AG09319 (cell line): ENCODE data around the gene KAT6B.

Experiments used
- DNase-seq: peaks from one replicate; pipeline ENCODE4 v3.0.0-alpha.2; 2010; ENCODE audit warnings: low read depth; ENCODE audit errors: extremely low read depth
- TF ChIP-seq, protein P1 (sequence below): IDR thresholded peaks from 2 replicates; pipeline ENCODE4 v1.5.1; 2011; ENCODE audit warnings: low read depth, mild to moderate bottlenecking, inconsistent platforms, low read length, moderate library complexity

The KAT6B gene

DNA sequence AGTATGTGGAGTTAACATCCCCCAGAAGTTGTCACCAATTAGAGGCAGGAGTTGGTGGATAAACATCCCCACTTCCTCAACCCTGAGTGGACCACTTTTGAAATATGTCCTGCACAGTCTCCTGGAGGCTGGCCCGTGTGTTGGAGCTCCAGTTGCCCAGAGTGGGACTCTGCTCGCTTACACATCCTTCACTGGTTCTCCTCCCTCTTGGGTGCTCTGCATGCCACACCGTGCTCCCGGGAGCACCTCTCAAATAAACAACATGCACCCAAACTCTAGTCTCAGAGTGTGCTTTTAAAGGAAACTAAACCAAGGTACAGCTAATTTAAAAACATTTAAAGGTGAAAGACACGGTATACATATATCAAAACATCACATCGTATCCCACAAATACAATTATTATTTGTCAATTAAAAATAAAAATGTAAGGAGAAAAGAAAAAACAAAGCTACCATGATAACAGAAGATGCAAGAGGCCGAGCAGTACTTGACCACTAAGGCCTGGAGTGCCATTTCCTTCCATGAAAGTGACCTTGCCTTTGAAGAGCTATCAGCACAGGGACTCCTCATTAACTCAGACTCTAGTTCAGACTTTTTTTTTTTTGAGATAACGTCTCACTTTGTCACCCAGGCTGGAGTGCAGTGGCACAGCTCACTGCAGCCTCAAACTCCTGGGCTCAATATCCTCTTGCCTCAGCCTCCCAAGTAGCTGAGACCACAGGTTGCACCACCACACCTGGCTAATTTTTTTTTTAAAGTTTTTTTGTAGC lies 237.2 kb downstream of the KAT6B start:
- no peak for DNase-seq
- TF ChIP-seq, protein P1, sequence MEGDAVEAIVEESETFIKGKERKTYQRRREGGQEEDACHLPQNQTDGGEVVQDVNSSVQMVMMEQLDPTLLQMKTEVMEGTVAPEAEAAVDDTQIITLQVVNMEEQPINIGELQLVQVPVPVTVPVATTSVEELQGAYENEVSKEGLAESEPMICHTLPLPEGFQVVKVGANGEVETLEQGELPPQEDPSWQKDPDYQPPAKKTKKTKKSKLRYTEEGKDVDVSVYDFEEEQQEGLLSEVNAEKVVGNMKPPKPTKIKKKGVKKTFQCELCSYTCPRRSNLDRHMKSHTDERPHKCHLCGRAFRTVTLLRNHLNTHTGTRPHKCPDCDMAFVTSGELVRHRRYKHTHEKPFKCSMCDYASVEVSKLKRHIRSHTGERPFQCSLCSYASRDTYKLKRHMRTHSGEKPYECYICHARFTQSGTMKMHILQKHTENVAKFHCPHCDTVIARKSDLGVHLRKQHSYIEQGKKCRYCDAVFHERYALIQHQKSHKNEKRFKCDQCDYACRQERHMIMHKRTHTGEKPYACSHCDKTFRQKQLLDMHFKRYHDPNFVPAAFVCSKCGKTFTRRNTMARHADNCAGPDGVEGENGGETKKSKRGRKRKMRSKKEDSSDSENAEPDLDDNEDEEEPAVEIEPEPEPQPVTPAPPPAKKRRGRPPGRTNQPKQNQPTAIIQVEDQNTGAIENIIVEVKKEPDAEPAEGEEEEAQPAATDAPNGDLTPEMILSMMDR: no peak

DNA sequence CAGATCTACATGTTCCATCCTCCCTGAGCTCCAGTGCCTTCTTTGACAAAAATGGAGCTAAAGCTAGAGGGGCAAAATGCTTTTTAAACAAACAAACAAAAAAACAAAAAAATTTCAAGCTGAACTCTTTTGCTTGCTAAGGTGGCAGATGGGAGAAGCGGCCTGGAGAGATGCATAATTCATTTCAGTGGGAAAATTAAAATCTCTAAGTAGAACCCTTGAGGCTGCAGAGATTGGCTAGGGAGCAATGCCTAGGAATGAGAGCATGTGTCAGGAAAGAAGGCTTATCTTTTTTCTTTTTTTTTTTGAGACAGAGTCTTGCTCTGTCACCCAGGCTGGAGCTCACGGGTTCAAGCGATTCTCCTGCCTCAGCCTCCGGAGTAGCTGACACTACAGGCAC lies 238.7 kb downstream of the KAT6B start:
- TF ChIP-seq, protein P1: no peak

DNA sequence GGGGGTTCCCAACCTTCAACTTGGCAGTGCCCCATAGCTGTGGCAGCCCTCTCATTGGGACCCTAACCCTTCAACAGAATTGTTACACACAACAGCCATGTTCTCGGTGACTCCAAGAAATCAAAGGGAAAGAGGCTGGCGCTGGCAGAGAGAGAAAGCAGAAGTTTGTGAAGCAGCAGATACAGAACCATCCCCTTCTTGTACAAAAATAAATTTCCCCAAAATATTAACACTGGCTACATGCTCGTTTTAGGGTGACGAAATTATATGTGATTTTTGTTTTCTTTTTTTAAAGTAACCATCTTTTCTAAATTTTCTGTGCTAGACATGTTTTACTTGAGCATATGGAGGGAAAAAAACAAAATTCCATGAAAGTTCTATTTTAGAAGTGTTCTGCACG lies 239.9 kb downstream of the KAT6B start:
- TF ChIP-seq, protein P1: no peak
- DNase-seq: no peak

More for the DNA sequence above, 238.7 kb downstream of the KAT6B start:
- DNase-seq: no peak

DNA sequence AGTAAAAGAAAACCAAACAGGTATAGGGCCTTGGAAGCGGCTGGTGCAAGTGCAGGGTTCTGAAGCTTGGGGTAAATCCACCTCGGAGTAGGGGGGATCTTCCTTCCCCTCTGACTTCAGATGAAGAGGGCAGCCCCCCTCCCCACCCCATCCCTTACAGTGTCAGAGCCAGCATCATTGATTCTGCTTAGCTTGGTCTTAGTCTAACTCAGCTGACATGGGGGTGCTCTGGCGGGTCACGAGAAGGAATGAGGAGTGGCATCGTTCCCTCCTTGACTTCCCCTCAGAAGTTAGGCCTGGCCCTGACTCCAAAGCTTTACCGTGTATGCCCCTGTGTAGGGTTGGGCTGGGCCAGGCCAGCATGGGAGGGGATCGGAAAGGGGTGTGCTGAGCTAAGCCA lies 240.9 kb downstream of the KAT6B start:
- no peak for DNase-seq
- TF ChIP-seq, protein P1: no peak

DNA sequence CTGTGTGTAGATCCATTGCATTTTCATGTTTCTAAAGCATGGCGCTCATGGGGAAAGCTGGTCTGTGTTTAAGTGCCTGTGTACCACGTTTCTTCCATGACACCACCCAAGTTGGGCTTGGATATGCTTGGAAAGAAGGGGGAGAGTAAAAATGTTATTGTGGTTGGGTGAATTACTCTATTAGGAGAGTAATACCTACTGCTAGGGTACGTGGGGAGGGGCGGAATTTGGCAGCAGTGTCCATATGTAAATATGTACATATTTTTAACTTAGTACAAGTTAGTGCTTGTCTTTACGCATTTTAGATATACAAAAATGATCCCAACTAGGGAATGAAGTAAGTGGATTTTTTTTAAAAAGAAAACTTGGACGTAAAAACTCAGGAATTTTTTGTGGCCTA lies 242.1 kb downstream of the KAT6B start:
- DNase-seq: no peak
- TF ChIP-seq, protein P1: no peak

DNA sequence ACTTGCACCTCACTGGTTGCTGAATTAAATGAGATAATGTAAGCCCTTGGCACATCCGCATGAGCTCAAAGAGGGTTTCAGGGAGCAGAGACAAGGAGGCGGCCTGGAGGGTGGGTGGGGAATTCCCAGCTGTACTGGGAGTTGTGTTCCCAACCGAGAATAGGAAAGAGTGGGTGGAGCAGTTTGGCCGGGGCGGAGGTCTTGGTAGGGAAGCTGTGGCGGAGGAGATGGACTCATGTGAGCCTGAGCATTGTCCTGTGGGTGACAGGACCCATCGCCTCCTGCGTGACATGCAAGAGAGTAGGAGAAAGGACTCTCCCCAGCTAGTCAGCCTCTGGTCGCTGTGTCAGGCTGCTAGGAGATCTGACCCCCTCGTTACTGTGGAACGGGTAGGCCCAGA lies 244.1 kb downstream of the KAT6B start:
- TF ChIP-seq, protein P1: no peak
- no peak for DNase-seq

DNA sequence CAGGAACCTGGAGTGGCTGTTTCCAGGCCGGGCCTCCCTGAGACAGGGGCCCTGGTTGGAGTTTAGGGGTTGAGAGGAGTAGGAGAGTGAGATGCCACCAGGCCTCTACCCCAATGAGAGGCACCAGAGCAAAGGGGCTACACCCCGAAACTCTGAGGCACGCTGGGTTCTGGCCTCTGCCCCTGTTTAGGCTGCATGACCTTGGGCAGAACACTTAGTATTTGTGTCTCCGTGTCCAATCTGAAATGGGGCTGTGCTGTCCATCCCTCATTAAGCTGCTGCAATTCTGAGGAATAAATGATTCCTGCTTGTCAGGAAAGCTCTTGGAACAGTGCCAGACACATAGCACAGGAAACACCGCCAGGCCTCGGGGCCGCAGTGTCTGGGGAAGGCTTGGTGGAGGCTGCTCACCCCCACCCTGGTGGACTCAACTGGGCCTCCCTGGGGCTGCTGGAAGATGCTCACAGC lies 244.6 kb downstream of the KAT6B start:
- TF ChIP-seq, protein P1: no peak
- DNase-seq: no peak
